HuH-7 (cell line): ENCODE measurements around the gene FSCN2.
A peak's percentile ranks its signal among the peaks of the same experiment; 100 is the strongest.

Source experiments
- DNase-seq: peaks from one replicate; pipeline ENCODE4 v3.0.0; 2011; ENCODE audit warnings: low spot score

The FSCN2 gene

DNA sequence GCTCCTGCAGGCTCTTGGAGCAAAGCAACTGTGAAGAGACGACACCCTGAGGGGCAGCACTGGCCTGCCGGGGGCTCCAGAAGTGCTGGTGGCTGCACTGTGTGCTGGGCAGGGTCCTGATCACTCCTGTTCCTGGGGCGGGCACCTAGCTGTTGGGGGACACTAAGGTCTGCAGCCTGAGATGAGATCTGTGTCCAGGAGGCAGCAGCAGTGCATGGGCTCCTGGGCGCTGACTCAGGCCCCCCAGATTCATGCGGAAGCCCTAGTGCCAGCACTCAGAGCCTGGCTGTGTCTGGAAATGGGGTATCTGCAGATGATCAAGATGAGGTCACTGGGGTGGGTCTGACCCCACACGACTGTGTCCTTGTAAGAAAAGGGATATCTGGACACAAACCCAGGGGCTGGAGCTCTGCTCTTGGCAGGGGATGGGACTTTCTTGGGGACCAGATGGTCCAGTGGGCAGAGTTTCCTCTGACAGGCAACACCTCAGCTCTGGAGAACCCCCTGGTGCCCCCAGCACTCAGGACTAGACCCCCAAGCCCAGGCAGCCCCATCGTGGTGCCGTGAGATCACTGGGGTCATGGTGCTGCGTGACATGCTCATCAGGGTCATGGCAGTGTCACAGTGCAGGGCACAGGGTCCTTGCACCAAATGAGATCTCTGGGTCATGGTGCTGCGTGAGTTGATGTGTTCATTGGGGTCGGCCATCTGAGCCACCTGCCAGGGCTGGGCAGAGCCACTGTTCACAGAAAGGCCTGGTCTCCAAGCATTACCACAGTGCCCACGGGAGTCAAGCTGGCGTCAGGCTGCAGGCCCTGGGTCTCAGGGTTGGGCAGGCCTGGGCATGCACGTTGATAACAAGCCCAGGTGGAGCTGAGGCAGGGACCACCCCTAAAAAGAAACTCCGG, 14.5 kb downstream of the FSCN2 start:
- no peak for DNase-seq

DNA sequence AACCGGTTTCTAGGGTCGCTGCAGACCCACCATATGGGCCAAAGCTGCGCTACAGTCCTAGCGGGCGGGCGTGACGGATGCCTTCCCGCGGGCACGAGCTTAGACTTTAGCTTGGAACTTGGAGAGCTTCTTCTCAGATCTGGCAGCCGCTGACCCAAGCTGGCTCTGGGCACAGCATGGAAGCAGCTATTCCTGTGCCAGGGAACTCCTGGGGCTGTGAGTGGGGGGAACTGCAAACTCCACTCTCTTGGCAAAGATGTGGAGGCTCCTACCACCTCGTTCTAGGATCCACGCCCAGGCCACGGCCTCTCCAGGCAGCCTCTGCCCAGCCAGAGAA, 15.1 kb downstream of the FSCN2 start:
- DNase-seq: no peak

DNA sequence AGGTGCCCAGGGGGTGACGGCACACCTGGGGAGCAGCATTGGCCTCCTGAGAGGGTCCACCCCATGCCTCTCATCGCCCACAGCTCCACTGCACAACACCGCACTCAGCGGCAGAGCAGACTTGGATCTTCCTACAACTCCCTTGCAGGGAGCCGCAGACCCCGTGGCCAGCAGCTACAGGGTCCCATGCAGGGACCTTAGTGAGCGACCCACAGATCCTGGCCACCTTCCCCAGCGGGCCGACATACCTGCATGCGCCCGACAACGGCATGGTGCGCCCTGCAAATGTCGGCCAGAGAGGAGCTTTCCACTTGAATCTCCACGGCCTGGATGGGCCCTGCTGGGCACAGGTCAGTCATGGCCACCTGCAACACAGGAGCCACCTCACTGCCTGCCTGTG, 15.6 kb downstream of the FSCN2 start:
- DNase-seq: no peak

DNA sequence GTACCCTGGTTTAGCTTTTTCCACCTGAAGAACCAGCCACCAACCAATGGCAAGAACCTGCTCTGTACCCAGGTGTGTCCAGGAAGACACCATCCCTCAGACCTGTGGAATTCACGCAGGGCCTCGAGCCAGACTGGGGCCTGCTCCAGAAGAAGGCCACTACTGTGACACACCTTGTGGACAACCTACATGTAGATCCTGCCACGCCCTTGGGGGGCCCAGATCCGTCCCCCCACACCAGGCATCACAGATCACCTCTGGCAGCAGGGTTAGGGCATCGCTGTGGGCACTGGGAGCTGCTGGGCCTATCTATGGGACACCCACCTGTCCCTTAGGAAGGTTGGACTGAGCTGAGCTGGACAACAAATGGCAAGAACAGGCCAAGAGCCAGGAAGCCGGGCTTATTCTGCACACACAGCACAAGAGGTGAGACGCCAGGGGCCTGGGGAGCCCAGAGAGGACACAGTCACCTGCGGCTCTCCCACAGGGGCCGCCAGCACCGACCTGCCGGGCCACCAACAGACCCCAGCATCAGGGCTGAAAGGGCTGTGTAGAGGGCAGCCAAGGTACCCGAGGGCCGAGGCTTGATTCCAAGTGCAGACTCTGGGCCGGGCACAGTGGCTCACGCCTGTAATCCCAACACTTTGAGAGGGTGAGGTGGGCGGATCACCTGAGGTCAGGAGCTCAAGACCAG, 16.3 kb downstream of the FSCN2 start:
- DNase-seq: no peak

DNA sequence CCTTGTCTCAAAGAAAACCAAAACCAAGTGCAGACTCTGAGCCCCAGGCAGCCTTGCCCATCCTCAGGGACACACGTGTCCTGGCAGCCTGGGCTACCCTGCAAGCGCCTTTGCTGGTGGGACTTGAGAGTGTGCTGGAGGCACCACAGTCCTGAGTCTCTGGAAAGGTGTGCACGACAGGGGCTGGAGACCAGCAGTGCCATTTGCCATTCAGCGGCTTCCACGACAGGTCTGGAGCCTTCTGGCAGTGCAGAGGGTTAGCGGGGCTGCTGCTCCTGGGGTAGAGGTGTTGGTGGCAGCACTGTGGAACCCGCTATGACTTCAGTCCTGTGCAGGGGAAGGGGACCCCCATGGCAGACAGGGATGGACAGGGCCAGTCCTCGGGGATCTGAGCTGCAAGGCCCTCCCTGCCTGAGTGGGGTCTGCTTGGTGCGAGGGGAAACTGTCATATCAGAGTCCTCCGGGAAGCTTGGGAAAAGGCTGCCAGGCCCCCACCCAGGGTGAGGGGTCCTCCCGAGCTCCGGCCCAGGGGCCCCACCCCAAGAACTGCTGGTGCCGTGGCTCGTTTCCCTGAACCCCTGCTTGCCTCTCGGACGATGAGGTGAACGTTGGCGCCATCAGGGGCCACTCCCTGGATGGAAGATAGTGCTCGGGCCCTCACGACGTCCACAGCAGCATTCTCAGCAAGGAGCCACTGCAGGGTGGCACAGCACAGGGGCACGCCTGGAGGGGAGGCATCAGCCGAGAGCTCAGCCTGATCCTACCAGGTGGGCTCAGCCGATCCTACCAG, 17.2 kb downstream of the FSCN2 start:
- DNase-seq: no peak

DNA sequence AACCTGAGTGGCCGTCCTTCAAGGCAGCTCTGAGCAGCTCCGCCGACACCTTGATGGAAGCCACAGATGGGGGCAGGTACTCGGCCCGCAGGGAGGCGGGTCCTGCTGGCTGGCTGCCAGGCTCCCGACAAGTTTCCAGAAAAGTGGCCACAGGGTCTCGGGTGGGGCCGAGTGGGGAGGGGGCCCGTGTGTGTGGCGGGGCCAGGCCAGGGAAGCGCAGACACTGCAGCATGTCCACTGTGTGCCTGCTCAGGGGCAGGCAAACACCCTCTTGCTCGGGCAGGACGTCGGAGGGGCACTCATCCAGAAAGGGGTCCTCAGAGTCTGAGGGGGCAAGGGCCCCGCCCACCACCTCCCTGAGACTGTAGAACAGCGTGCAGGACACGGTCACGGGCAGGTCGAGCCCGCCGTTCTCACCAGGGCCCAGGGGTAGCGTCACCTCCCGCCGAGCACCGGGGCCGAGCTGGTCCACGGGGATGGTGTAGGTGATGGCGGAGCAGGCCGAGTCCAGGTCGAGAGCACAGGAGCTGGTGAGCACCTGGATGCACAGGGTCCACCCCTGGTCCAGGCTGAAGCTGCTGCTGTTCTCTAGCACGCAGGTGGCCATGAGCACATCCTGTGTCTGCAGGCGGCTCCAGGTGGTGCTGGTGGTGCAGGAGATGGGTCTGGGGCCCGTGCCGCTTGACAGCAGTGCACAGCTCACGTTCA, 18.9 kb downstream of the FSCN2 start:
- DNase-seq: no peak

DNA sequence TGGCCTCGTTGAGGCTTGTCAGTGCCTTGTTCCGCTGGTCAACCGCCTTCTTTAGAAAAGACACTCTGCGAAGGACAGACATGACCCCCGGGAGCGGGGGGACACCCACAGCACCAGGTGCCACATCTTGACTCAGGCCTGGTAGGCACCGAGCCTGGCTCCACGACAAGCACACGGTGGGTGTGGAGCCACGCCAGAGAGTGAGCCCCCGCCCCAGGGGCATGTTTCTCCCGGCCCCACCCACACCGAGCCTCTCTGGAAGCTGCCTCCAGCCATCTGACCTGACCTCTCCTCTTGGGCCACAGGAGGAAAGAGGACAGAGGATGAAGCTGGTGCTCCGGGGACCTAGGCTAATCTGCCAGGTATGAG, 19.4 kb downstream of the FSCN2 start:
- no peak for DNase-seq

DNA sequence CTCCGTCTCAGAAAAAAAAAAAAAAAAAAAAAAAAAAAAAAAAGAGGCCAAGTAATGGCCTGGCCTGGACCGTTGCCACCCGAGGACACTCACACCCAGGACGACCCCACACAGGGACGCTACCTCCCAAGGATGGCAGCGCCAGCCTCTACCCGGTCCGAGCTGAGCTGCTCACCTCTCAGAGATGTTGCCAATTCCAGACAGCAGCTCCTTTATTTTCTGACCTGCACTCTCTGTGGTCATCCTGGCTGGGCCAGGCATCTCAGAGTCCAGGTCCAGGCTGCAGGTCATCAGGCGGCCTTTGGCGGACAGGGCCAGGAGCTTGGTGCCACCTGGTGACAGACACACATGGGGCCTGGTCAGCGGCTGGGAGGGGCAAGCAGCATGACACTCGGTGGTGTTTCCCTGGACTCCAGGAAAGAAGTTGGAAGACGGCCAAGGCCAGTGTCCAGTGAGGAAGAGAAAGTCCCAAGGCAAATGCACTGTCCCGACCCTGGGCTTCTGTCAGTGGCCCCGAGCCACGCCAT, 20.9 kb downstream of the FSCN2 start:
- no peak for DNase-seq

DNA sequence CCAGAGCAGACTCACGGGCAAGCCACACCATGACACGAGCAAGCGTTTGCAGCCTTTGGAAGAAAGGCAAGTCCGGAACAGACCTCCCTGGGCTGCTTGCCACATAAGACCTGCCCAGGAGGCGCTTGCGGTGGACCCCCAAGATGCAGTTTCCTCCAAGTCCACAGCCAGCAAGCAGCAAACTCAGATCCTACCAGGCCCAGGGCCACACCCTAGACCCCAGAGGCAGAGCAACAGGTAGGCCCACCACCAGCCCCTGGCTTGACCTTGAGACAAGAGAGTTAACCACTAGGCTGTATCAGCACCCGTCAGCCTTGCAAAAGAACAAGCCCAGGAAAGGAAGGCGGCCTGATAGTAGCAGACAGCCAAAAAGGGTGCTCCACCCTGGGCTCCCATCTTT, 21.6 kb downstream of the FSCN2 start:
- DNase-seq: no peak

DNA sequence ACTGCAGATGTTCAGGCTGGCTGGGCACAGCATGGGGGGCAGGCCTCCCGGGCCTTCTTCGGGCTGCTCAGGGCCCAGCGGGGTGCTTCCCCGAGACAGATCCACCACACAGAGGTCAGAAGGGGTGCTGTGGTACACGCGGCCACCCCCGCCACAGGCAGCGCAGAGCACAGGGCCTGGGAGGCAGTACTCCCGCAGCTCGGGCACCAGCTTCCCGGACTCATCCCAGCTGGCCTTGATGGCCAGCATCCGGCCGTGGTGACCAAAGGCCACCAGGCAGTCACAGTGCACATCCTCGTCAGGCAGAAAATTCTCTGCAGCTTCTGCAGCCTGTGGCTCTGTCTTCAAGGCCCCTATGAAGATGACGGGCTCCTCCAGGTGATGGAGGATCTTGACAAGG, 22.1 kb downstream of the FSCN2 start:
- DNase-seq: no peak

DNA sequence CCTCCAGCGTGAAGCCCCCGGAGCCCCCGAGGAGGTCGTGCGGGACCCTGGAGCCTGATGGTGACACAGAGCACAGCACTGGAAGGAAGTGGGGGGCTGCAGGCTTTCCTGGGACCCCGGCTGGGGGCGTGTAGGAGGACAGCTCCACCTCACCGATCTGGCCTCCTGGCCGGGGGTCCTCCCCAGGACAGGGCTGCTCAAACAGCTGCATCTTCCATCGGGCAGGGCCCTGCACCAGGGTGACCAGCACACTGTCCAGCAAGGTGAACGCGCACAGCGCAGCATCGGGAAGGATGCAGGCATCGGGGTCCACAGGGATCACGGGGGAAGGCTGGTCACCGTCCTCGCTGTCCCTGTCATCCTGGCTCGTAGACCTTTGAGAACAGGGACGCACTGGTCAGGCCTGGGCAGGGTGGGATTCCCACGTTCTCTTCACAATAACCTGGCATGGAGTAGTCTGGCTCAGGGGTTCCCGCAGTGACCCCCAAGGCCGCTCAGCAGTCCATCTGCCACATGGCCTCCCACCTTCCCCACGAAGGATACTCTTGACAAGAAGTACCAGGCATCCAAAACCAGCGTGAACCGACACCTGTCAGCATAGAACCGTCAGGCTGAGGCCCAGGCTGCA, 22.8 kb downstream of the FSCN2 start:
- DNase-seq: no peak

DNA sequence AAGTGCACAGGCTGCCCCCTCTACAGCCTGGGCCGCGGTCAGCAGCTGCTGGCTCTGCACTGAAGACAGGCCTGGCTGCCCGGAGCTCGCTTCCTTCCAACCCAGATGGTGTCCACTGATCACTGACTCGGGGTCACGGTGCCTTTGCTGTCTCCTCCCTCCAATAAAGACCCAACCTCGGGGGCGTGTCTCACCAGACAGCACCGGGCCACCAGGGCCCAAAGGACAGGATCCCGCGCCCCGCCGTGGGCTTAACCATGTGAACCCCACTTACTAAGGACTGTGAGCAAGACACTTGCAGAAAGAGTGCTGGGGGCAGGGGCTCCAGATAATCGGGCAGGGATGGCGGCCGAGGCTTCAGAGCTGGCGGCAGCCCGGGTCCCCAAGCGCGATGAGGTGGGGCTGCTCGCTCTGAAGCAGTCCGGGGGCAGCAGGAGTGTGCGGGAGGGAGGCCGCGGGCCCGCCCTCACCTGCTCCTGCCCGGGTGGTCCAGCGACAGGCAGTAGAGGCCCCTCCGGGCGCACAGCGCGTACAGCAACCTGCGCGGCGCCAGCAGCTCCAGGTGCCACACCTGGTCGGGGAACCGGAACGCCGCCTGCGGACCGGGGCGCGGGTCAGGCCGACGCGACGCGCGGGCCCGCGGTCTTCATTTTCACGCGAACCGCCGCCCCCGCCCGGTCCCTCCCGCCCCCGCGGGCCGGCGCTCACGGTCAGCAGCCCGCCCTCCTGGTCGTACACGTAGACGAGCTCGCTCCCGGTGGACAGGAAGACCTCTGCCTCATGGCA, 23.5 kb downstream of the FSCN2 start:
- DNase-seq: peak; percentile 66

DNA sequence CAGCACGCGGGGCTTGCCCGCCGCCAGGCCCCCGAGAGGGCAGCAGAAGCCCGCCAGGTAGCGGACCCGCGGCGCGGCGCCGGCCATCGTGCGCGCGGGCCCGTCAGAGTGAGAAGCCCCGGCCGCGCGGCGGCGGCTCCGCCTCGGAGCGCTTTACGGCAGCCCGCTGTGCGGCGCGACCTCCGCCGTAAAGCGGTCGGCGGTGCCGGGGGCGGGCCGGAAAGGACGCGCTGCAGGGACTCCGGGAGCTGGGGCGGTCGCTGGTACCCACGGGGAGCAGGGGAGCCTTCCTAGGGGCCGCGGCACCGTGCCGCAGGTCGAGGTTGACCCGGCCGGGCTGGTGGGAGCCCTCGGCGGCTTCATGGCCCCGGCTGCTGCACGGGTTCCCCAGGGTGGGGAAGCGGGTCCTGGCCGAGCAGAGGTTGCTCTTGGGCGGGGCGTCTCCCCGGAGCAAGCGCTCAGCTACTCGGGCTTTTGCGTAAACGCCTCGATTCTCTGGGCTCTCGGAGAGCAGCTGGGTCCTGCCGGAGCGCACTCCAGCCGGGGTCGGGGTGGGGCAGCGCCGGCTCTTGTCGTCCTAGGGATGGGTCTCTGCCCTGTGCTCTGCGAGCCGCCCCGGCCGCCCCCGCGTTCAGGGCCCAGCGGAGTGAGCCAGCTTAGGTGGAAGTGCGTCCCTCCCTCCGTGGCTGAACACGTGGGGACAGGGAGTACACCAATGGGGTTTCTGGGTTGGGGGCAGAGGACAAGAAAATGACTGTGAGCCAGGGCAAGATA, 24.3 kb downstream of the FSCN2 start, which contains the start of gene FAAP100:
Gene FAAP100 (minus strand): TSS at position 110 of the 774 bp plus-strand sequence. CDS start 23 bp downstream, at position 87.
- DNase-seq: peak; percentile 91

DNA sequence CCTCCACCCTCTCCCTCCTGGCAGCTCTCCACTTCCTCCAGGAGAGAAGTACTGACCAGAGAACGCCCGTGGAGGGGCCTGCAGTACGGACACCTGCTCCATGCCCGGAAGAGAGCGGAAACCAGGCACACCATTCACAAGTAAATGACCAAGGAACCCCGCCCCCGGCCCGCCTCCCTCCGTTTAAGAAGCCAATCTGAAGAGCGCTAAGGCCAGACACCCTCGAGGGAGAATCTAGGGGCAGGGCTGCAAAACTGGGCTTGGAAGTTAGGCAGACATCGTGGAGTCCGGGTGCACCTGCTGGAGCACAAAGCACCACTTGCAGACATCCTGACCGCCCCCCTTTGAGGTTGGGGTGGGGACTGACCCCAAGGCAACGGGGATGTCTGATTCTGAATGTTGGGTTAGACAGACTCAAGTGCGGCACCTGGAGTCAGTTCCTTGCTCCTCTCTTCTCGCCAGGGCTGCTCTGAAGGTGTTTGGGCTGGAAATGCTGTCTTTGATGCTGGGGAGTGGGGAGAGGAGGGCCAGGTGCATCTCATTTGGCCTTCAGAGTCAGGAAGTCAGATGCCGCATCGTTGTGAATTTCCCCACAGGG, 24.9 kb downstream of the FSCN2 start:
- peak; percentile 90 for DNase-seq

DNA sequence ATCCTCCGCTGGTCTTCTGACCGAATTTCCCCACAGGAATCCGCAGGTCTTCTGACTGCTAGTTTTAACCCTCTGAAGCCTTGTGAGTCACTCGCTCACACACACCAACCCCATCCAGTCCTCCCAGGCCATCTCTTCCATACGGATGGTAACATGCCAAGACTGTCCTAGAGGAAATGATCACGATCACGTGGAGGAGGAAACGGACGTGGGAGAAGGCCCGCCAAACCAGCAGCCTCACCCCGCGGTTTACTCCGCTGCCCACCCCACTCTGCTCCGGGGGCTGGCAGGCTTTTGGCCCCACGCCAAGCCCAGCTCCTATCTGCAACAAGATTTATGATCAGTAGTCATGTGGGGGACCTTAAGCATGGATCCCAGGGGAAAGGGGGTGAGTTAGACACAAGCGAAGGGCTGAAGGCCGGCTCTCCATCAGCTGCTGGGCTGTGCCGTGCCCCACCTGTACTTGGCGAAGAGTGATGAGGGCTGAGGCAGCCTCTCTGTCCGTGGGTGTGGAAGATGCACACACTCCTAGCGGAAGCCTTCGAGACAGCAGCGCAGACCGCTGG, 25.5 kb downstream of the FSCN2 start:
- DNase-seq: no peak

DNA sequence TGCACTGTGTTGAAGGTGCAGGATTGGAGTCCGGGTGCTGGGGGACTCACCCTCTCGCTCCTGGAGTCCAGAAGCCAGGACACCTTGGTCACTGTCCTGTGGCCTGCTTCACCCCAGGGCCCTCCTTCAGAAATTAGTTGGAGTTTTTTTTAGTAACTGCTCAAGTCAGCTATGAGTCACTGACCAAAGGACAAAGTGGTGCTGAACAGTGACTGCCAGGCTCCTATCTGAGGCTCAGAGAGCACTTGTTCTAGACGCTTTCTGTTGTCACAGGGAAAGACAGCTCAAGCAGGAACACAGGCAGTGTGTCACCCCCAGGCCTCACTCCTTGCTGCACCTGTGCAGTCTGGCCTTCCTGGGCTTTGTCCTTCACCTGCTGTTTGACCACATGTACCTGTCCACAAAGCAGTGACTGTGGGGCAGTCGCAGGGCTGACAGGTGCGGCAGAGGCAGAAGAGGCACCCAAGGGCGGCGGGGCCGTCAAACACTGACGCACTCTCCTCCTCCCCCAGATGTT, 28.1 kb downstream of the FSCN2 start:
- DNase-seq: no peak

DNA sequence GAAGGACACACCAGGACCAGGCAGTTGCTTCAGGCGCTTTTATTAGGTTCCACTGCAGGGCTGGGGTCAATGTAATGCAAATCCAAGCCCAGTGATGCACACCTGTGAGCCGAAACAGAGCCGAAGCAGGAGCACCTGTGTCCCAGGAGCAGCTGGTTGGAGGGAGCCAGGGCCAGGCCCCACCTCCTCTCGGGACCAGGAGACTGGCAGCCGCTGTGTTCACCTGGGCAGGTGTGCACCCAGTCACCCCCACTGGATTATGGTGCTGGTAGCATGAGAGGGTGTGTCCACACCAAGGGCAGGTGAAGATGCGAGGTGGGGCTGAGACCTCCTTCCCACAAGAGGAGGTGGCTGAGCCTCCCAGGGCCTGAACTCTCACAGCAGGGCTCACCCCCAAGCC, 28.7 kb downstream of the FSCN2 start:
- no peak for DNase-seq

DNA sequence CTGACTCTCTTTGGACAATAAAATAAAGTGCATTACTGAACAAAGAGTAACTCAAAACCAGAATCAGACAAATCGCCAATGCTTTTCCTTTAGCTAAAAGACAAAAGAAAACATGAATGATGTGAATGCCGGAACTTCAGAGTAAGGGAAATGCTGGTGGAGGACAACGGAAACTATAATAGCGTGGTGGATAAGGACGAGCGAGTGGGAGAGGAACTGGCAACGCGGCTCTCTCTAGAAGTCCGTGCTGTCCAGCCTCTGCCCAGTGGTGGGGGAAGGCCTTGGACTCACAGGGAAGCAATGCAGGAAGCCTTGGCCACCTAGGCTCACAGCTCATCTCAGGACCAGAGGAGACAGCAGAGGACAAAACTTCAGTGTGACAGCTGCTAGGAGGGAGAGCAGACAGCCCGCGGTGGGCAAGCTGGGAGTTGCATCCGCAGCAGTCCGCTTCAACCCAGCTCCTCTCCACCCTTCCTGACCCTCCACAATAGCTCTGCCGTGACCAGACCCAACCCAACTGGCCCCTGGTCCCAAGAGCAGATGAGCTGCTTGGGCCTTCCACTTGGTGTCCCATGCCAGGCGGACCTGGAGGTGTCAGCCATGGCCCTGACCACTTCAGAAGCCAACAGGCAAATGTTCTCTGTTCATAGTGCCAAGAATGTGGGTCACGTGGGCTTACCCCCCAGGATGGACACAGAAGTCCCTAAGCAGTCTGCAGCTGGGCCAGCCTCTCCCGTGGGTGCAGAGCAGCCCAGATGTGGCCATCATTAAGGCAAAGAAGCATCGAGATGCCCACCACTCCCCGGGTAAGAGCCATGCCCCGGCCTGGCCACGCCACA, 29.3 kb downstream of the FSCN2 start:
- no peak for DNase-seq
